ENCODE results near the gene MRGPRD.

Gene MRGPRD

GRCh38 chr11:68930991-68931855 lies 49.6 kb downstream of the MRGPRD start:
- TF ChIP-seq HDGF (IDR thresholded peaks at IDR 0.05; ENCODE audit: borderline replicate concordance): no peak
- CTCF ChIA-PET: no interaction called here
- no peak for DNase-seq (ENCODE audit: extremely low spot score)
- POLR2A ChIA-PET: no interaction called here

All from HEK293T (cell line).